ENCODE data around the gene TUFM.

- TF ChIP-seq CTCF (IDR thresholded peaks at IDR 0.05): no peak
- no peak for TF ChIP-seq POLR2A (IDR thresholded peaks at IDR 0.05)
- TF ChIP-seq POLR2AphosphoS5 (IDR thresholded peaks at IDR 0.05): no peak
- TF ChIP-seq EP300 (IDR thresholded peaks at IDR 0.05): no peak
These were observed 9.4 kb downstream of the TUFM start for GRCh38 chr16:28836761-28837064.

Measured in suprapubic skin (tissue), 4 donors.